NCI-H526 treated with DMSO at 0.1 percent for 48 hours (cell line): ENCODE data around the gene PTGIS.

Experiments used
- DNase-seq: peaks from one replicate; lab custom pipeline; 2025; lab: John Stamatoyannopoulos, UW

PTGIS gene

DNA sequence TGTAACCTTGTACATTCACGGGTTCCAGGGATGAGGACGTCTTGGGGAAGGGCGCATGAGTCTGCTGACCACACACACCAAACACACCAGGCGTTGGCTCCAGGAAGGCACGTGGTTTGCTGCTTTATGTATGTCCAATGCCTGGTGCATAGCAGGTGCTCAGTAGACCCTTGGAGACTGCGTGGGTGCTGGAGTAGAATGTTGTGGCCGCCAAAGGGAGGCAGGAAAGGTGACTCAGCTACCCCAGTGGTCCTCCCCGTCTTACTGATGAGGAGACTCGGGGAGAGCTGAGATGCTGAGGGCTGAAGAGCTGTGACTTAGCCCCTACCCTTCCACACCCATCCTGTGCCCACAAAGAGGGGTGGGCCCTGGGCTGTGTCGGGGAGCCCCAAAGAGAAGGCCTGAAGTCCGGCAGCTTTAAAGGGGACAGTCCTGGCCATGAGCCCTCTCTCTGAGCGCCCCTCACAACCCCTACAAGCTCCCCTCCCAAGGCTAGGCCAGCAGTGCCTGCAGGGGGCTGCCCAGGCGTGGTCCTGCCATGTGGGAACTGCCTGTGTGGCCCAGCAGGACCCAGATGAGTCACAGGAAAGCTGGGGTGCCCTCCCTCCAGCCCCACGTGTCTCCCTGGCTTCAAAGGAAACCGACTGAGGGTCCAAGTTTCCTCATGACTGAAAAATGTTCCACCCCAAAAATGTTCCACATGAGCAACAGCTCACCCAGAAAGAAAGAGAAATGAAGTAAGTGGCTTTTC lies 28.0 kb upstream of the PTGIS start:
- no peak for DNase-seq

DNA sequence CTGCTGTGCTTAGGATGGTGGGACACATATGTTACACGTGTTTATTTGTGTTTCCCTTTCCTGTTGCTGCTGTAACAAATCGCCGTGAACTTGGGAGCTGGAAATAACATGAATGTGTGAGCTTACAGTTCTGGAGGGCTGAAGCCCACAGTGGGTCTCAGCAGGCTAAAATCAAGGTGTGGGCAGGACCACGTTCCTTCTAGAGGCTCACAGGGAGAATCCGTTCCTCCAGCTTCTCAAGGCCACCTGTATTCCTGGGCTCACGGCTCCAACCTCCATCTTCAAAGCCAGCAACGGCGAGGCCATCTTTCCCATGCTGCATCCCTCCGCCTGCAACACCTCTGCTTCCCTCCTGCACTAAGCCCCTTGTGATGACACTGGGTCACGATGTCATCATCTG lies 27.4 kb upstream of the PTGIS start:
- no peak for DNase-seq

DNA sequence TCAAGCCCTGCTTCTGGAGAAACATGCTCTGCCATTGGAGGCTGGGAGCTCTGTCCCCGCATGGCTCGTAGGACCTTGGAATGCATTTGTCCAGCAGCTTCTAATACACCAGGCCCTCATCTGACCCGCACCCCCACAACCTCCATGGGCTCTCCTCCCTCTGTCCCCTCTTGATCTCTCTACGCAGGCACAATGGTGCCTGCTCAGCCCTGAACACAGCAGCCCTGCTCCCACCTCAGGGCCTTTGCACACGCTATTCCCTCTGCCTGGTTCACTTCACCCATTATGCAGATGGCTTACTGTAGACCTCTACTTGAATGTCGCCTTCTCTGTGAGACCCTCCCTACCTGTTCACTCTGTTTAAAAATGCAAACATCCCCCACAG lies 27.0 kb upstream of the PTGIS start:
- no peak for DNase-seq

DNA sequence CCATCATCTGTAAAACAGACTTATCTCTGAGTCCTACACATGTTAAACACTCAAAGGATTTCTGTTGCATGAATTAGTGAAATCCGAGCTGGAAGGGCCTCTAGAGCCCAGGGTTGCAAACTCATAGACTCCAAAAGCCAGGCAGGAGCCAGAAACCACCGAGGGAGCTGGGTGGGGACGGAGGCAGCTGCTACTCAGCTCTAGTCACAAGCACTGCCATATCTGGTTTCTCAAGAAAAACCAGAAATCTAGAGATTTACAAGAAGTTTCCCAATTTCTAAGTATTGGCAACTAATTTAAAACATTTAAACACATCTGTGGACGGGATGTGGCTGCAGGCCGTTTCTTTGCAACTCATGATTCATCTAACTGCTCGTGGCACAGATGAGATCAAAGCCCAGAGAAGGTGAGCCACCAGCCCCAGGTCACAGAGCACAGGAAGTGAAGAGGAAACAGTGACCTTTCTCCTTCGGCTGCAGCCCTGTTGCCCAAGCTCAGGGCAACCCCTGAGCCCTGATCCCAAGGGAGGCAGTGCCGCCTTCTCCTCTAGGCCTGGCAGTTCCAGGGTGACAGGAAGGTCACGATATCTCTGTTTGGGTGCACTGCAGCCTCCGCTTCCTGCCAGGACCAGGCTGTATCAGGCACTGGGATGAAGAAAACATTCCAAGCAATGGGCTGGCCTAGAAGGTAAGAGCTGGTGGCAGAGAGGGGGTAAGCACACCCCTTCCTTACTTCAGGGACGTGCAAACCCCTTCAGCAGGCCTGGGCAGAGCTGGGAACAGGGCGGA lies 26.4 kb upstream of the PTGIS start:
- no peak for DNase-seq

- DNase-seq = no peak
These were observed 25.7 kb upstream of the PTGIS start for GRCh38 chr20:49593466-49594142.

DNA sequence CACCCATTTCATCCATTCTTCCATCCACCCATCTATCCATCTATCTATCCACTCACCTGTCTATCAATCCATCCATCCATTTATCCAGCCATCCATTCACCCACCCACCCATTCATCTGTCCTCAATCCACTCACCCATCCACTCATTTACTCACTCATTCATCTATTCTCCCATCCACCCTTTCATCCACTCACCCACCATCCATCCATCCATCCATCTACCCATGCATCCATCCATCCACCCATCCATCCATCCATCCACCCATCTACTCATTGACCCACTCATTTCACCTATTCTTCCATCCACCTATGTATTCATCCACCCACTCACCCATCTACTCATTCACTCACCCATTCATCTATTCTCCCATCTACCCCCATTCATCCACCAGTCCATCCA lies 24.2 kb upstream of the PTGIS start:
- no peak for DNase-seq

- DNase-seq = no peak
These were observed 23.4 kb upstream of the PTGIS start for GRCh38 chr20:49591217-49591865.

- no peak for DNase-seq
These were observed 22.5 kb upstream of the PTGIS start for GRCh38 chr20:49590163-49591017.

- no peak for DNase-seq
These were observed 21.8 kb upstream of the PTGIS start for GRCh38 chr20:49589747-49590146.

- no peak for DNase-seq
These were observed 19.2 kb upstream of the PTGIS start for GRCh38 chr20:49587111-49587570.

- DNase-seq = no peak
These were observed 17.8 kb upstream of the PTGIS start for GRCh38 chr20:49585585-49586245.

- DNase-seq = no peak
These were observed 16.8 kb upstream of the PTGIS start for GRCh38 chr20:49584418-49585382.

DNA sequence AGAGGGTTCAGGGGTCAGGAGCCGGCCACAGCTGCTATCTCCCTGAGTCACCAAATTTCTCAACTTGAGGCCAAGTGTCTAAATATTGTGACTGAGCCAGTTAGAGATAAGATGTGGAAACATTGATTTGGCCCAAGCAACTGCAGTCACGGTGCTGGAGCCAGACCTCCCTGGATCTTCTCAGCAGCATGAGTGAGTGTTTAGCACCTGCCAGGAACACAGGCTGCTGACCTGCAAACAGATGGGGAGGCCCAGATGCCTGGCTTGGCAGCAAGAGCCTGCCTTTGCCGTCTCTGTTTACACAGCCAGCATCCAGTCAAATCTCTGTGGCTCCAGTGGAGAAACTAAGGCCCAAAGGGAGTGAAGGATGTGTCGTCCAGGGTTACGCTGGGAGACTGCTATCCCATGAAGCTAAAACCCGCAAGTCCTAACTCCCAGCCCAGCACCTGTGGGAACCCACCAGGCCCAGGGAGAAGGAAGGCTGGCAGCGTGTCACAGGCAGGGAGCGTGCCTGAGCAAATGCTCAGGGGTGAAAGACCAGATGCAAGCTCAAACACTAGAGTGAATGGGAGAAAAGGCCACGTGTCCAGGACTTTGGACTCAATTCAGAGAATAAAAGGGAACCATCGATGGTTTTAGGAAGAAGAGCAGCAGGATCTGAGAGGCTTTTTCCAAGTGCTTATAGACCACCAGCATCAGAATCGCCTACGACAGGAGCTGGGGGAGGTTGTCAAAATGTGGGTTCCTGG lies 15.9 kb upstream of the PTGIS start:
- DNase-seq = no peak

DNA sequence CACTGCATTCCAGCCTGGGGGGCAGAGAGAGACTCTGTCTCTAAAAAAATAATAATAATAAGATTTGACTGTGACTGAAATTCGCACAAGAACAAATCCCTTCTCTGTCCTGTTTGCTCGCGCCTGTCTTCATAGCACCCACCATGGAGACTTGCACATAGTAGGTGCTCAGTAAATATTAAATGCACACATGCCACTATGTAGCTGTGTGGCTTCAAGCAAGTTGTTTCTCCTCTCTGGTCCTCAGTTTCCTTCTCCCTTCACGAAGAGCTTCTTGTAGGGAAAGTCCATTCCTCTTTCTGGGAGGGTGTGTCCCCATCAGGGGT lies 15.4 kb upstream of the PTGIS start:
- DNase-seq = no peak

DNA sequence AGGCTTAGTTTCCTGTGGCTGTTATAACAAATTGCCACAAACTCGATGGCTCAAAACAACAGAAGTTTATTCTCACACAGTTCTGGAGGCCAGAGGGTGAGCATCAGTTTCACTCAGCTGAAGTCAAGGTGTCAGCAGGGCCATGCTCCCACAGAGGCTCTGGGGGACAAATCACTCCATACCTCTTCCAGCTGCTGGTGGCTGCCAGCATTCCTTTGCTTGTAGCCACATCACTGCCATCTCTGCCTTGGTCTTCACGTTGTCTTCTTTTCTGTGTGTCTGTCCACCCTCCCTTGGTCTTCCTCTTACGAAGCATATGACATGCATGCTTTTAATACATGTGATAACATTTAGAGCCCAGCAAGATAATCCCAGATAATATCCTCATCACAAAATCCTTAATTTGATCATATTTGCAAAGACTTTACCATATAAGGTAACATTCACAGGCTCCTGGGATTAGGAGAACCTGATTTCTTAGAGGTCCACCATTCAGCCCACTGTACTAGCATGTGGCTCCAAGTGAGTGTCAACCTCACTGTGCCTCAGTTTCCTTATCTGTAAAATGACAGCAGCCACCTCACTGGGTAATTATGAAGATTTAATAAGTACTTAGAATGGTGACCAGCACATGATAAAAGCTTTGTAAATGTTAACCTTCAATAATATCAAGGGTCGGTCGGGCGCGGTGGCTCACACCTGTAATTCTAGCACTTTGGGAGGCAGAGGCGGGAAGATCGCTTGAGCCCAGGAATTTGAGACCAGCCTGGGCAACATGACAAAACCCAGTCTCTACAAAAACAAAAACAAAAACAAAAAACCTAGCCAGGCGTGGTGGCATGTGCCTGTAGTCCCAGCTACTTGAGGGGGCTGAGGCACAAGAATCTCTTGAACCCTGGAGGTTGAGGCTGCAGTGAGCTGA lies 14.7 kb upstream of the PTGIS start:
- DNase-seq = no peak

DNA sequence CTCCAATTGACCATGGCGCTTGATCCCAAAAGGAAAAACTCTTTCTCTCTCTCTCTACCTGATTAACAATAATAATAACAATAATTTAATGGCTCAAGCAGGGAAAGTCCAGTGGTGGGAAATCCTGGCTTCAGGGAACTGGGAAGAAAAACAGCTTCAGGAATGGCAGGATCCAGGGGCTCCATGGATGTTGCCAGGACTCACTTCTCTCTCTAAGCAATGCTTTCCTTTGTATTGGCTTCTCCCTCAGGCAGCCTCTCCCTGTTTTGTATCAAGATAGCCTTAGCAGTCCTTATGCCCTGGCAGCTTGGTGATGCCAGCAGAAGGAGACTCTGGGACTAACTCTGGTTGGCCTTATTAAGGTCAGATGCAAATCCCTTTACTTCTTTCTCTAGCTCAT lies 13.5 kb upstream of the PTGIS start:
- no peak for DNase-seq

GRCh38 chr20:49580813-49581174 lies 12.9 kb upstream of the PTGIS start:
- no peak for DNase-seq
